Measurements from ENCODE around the gene EPHA3.

Gene EPHA3

DNA sequence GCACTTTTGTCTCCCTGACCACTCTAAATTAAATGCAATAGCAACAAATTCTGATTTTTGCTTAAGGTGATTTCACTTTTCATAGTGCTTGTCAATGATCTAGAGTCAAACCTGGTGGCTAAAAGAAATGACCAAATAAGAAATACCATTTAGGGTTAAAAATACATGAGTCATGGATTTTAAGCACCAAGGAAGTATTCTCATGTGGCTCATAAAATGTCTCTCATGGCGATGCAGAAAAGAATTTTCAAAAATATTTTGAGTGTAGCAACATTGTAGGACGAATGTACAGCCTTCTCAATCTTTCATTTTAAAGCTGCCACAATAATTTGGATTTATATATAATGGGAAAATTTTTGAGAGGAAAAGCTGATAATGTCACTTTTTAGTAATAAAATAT is 193.6 kb downstream of the EPHA3 start:
- H3K4me3 ChIP-seq (ENCODE audit: low read depth, low read length): no peak overlapping the region
- H3K9ac ChIP-seq (ENCODE audit: low read depth, low read length): no peak overlapping the region
- H3K4me1 ChIP-seq (ENCODE audit: control insufficient read depth, insufficient read depth, low read length): no peaks in the 10 kb centered on the region
- H3K36me3 ChIP-seq (ENCODE audit: control insufficient read depth, insufficient read depth, low read length): no peaks in the 10 kb centered on the region
- no peaks in the 10 kb centered on the region for H3K9me3 ChIP-seq (ENCODE audit: control insufficient read depth, insufficient read depth, low read length)
- H3K27me3 ChIP-seq (ENCODE audit: control insufficient read depth, insufficient read depth, low read length): no peaks in the 10 kb centered on the region

DNA sequence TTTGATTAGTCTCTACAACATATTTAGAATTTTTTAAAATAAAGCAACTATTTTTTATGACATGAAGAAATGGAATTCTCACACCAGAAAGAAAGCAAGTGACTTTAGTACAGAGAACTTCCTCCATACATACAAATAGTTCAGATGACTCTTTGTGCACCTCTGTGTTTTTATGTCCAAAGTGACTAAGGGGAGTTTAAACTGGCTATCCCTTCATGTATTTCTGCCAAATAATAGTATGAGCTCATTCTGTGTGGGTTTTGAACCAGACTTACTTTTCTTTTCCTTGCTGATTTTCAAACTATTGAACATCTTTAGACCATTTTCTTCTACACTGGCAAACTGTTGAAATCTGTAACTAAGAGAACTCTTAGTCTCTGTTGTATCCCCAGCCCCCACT is 196.3 kb downstream of the EPHA3 start:
- no peak overlapping the region for H3K9ac ChIP-seq (ENCODE audit: low read depth, low read length)
- H3K36me3 ChIP-seq (ENCODE audit: control insufficient read depth, insufficient read depth, low read length): no peaks in the 10 kb centered on the region
- H3K27me3 ChIP-seq (ENCODE audit: control insufficient read depth, insufficient read depth, low read length): no peaks in the 10 kb centered on the region
- H3K4me3 ChIP-seq (ENCODE audit: low read depth, low read length): no peak overlapping the region
- H3K4me1 ChIP-seq (ENCODE audit: control insufficient read depth, insufficient read depth, low read length): no peaks in the 10 kb centered on the region
- no peaks in the 10 kb centered on the region for H3K9me3 ChIP-seq (ENCODE audit: control insufficient read depth, insufficient read depth, low read length)

DNA sequence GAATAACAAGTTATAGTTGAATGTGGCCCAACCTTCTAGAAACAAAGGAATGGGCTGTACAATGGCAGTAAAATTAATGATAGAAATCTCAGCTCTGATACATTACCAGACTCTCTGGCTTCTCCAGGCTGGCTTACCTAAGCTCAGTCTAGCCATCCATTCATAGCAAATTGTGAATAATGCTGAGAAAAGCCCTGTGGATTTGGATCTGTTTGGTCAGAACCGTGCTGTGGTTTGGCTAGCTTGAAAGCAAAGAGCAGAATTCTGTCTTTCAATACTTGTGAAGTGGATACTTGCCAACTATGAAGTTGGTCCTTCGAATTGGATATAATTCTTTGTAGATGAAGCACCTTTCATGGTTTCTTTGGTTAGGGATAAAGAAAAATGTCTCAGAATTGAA is 199.1 kb downstream of the EPHA3 start:
- H3K4me1 ChIP-seq (ENCODE audit: control insufficient read depth, insufficient read depth, low read length): no peaks in the 10 kb centered on the region
- no peaks in the 10 kb centered on the region for H3K9me3 ChIP-seq (ENCODE audit: control insufficient read depth, insufficient read depth, low read length)
- no peak overlapping the region for H3K9ac ChIP-seq (ENCODE audit: low read depth, low read length)
- no peaks in the 10 kb centered on the region for H3K36me3 ChIP-seq (ENCODE audit: control insufficient read depth, insufficient read depth, low read length)
- no peaks in the 10 kb centered on the region for H3K27me3 ChIP-seq (ENCODE audit: control insufficient read depth, insufficient read depth, low read length)
- no peak overlapping the region for H3K4me3 ChIP-seq (ENCODE audit: low read depth, low read length)

DNA sequence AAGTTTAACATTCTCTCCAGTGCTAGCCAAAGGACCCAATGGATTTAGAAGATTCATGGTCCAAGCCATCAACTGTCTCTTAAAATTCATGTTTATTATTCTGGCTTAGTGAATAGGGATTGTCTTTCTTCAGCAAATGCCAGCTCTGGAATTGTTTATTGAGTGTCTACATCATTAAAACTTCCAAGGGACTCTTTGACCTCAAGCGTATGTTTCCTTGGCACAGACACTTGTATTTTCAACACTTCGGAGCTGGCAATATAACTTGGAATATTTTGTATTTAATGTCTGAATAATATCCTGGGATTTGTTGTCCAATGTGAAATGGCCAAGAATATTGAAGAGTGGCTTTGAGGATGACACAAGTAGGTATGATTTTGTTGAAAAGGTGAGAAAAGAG is 204.2 kb downstream of the EPHA3 start:
- Histone ChIP-seq H3K4me1 (ENCODE audit: control insufficient read depth, insufficient read depth, low read length) (no peaks in the 10 kb centered on the region), H3K9ac (ENCODE audit: low read depth, low read length) (no peak overlapping the region), H3K36me3 (ENCODE audit: control insufficient read depth, insufficient read depth, low read length) (no peaks in the 10 kb centered on the region), H3K4me3 (ENCODE audit: low read depth, low read length) (no peak overlapping the region), H3K9me3 (ENCODE audit: control insufficient read depth, insufficient read depth, low read length) (no peaks in the 10 kb centered on the region), H3K27me3 (ENCODE audit: control insufficient read depth, insufficient read depth, low read length) (no peaks in the 10 kb centered on the region)

GRCh38 chr3:89312141-89312540 is 204.7 kb downstream of the EPHA3 start:
- Histone ChIP-seq H3K27me3 (ENCODE audit: control insufficient read depth, insufficient read depth, low read length) (no peaks in the 10 kb centered on the region), H3K36me3 (ENCODE audit: control insufficient read depth, insufficient read depth, low read length) (no peaks in the 10 kb centered on the region), H3K4me3 (ENCODE audit: low read depth, low read length) (no peak overlapping the region), H3K4me1 (ENCODE audit: control insufficient read depth, insufficient read depth, low read length) (no peaks in the 10 kb centered on the region), H3K9ac (ENCODE audit: low read depth, low read length) (no peak overlapping the region), H3K9me3 (ENCODE audit: control insufficient read depth, insufficient read depth, low read length) (no peaks in the 10 kb centered on the region)

GRCh38 chr3:89314454-89315098 is 207.2 kb downstream of the EPHA3 start:
- Histone ChIP-seq H3K36me3 (ENCODE audit: control insufficient read depth, insufficient read depth, low read length) (no peaks in the 10 kb centered on the region), H3K27me3 (ENCODE audit: control insufficient read depth, insufficient read depth, low read length) (no peaks in the 10 kb centered on the region), H3K4me3 (ENCODE audit: low read depth, low read length) (no peak overlapping the region), H3K4me1 (ENCODE audit: control insufficient read depth, insufficient read depth, low read length) (no peaks in the 10 kb centered on the region), H3K9ac (ENCODE audit: low read depth, low read length) (no peak overlapping the region), H3K9me3 (ENCODE audit: control insufficient read depth, insufficient read depth, low read length) (no peaks in the 10 kb centered on the region)

DNA sequence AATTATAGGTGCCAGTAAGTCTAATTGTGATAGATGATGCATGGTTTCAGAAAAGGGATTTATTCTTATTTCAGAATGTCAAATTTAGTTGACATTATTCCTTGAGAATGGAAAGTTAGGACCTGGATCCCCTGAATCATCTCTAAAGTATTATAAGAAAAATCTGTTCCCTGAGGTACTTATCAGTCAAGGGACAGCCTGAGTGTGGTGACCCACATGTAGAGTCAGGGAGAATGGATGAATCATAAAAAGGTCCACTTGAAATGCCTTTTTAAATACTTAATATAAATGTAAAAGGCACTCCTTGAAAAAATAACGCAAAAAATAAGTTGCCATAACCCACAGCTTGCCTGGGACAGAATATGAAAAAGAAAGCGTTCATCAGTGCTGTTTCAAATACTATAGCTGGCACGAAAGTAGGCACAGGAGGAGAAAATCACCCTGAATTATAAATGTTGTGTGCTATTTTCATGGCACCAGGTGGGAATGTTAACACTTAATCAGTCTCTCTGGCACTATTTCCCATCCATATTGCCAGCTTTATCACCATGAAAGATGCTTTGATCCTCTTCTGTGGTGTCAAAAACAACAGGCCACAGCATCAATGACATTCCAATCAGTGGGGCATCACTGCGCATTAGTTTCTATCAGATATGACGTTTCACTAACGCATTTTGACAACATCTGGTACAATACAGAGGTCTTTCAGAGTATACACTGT is 208.5 kb downstream of the EPHA3 start:
- H3K9me3 ChIP-seq (ENCODE audit: control insufficient read depth, insufficient read depth, low read length): no peaks in the 10 kb centered on the region
- H3K36me3 ChIP-seq (ENCODE audit: control insufficient read depth, insufficient read depth, low read length): no peaks in the 10 kb centered on the region
- H3K4me1 ChIP-seq (ENCODE audit: control insufficient read depth, insufficient read depth, low read length): no peaks in the 10 kb centered on the region
- H3K4me3 ChIP-seq (ENCODE audit: low read depth, low read length): no peak overlapping the region
- H3K27me3 ChIP-seq (ENCODE audit: control insufficient read depth, insufficient read depth, low read length): no peaks in the 10 kb centered on the region
- H3K9ac ChIP-seq (ENCODE audit: low read depth, low read length): no peak overlapping the region

DNA sequence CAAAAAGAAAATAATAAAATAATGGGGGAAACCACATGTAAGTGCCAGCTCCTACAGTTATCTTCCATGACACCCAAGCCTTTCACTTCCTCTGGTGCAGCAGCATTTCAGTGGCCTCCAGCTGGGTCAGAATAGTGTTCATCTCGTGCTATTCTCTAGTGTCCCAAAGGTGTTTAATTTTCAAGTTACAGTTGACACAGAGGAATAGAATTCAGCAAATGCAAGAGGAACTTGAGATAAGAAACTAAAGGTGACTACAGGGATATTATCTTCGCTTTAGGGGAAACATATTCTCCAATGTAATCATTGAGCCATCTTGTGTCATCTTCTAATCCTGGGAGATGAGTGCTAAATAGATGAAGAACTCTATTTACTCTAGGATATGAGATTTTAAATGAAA is 212.8 kb downstream of the EPHA3 start:
- no peak overlapping the region for H3K9ac ChIP-seq (ENCODE audit: low read depth, low read length)
- no peak overlapping the region for H3K4me3 ChIP-seq (ENCODE audit: low read depth, low read length)
- H3K36me3 ChIP-seq (ENCODE audit: control insufficient read depth, insufficient read depth, low read length): no peaks in the 10 kb centered on the region
- H3K4me1 ChIP-seq (ENCODE audit: control insufficient read depth, insufficient read depth, low read length): no peaks in the 10 kb centered on the region
- no peaks in the 10 kb centered on the region for H3K27me3 ChIP-seq (ENCODE audit: control insufficient read depth, insufficient read depth, low read length)
- no peaks in the 10 kb centered on the region for H3K9me3 ChIP-seq (ENCODE audit: control insufficient read depth, insufficient read depth, low read length)

- Histone ChIP-seq H3K4me1 (ENCODE audit: control insufficient read depth, insufficient read depth, low read length) (peaks cover 6% of the 10 kb centered on the region), H3K36me3 (ENCODE audit: control insufficient read depth, insufficient read depth, low read length) (no peaks in the 10 kb centered on the region), H3K4me3 (ENCODE audit: low read depth, low read length) (no peak overlapping the region), H3K27me3 (ENCODE audit: control insufficient read depth, insufficient read depth, low read length) (no peaks in the 10 kb centered on the region), H3K9ac (ENCODE audit: low read depth, low read length) (no peak overlapping the region), H3K9me3 (ENCODE audit: control insufficient read depth, insufficient read depth, low read length) (no peaks in the 10 kb centered on the region)
These were observed 219.6 kb downstream of the EPHA3 start for GRCh38 chr3:89326997-89327396.

- H3K27me3 ChIP-seq (ENCODE audit: control insufficient read depth, insufficient read depth, low read length): no peaks in the 10 kb centered on the region
- H3K4me3 ChIP-seq (ENCODE audit: low read depth, low read length): no peak overlapping the region
- H3K9me3 ChIP-seq (ENCODE audit: control insufficient read depth, insufficient read depth, low read length): no peaks in the 10 kb centered on the region
- no peak overlapping the region for H3K9ac ChIP-seq (ENCODE audit: low read depth, low read length)
- H3K4me1 ChIP-seq (ENCODE audit: control insufficient read depth, insufficient read depth, low read length): peaks cover 18% of the 10 kb centered on the region
- no peaks in the 10 kb centered on the region for H3K36me3 ChIP-seq (ENCODE audit: control insufficient read depth, insufficient read depth, low read length)
These were observed 225.0 kb downstream of the EPHA3 start for GRCh38 chr3:89332386-89332785.

DNA sequence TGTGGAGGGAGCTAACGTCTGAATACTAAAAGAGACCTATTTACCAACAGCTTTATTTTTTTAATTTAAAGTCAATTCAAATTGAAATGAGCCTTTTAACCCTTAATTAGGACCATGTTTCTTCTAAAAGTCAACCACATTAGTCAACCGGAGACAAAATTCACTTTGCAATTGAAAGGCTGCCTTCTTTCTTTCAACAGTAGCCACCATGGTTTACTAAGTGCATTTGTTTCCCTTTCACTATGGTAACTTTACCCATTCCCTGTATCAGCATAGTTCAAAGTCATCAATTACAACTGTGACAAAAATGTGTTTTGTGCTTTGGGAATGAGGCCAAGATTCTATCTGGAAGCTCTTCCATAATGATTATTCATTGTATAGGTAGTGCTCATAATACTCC is 225.4 kb downstream of the EPHA3 start:
- no peak overlapping the region for H3K9ac ChIP-seq (ENCODE audit: low read depth, low read length)
- H3K4me1 ChIP-seq (ENCODE audit: control insufficient read depth, insufficient read depth, low read length): peaks cover 18% of the 10 kb centered on the region
- H3K4me3 ChIP-seq (ENCODE audit: low read depth, low read length): no peak overlapping the region
- no peaks in the 10 kb centered on the region for H3K36me3 ChIP-seq (ENCODE audit: control insufficient read depth, insufficient read depth, low read length)
- no peaks in the 10 kb centered on the region for H3K27me3 ChIP-seq (ENCODE audit: control insufficient read depth, insufficient read depth, low read length)
- H3K9me3 ChIP-seq (ENCODE audit: control insufficient read depth, insufficient read depth, low read length): no peaks in the 10 kb centered on the region

- Histone ChIP-seq H3K27me3 (ENCODE audit: control insufficient read depth, insufficient read depth, low read length) (no peaks in the 10 kb centered on the region), H3K9me3 (ENCODE audit: control insufficient read depth, insufficient read depth, low read length) (no peaks in the 10 kb centered on the region), H3K36me3 (ENCODE audit: control insufficient read depth, insufficient read depth, low read length) (no peaks in the 10 kb centered on the region), H3K4me1 (ENCODE audit: control insufficient read depth, insufficient read depth, low read length) (peaks cover 18% of the 10 kb centered on the region), H3K4me3 (ENCODE audit: low read depth, low read length) (no peak overlapping the region), H3K9ac (ENCODE audit: low read depth, low read length) (no peak overlapping the region)
These were observed 228.3 kb downstream of the EPHA3 start for GRCh38 chr3:89335693-89336092.
